H1 (cell line): ENCODE results near the gene CD58. TPM values are rescaled to one million over a fixed set of nuclear protein-coding genes. Genes with fewer than 3 reads are reported as not detected.

Source experiments
- CHD2 ChIP-seq: IDR thresholded peaks from 2 replicates; pipeline ENCODE4 v1.6.1; 2012; ENCODE audit warnings: low read length, improper control_type of control experiment
- EP300 ChIP-seq, 2 experiments: IDR thresholded peaks; 1 replicate in 1 of 2; 2 replicates in 1 of 2; pipeline ENCODE4 v1.6.1; 2011 to 2012; ENCODE audit warnings: low read depth in 2 of 2, low read length in 2 of 2, mild to moderate bottlenecking in 2 of 2, borderline replicate concordance in 1 of 2, inconsistent platforms in 1 of 2, moderate library complexity in 1 of 2
- JUN ChIP-seq: IDR thresholded peaks from 2 replicates; pipeline ENCODE4 v1.6.1; 2011; ENCODE audit warnings: low read depth, mild to moderate bottlenecking, improper control_type of control experiment, low read length
- RNF2 ChIP-seq: fragments of 200-900, 300-1000 bp; sonication (generic); IDR thresholded peaks from 2 replicates; pipeline ENCODE4 v1.7.1; 2016; ENCODE audit warnings: borderline replicate concordance, low read depth, mild to moderate bottlenecking, antibody characterized with exemption, low read length; ENCODE audit not compliant: poor library complexity, severe bottlenecking; ENCODE audit errors: missing control alignments
- SIRT6 ChIP-seq: IDR thresholded peaks from one replicate; pipeline ENCODE4 v1.7.1; 2012; ENCODE audit warnings: low read length, inconsistent platforms
- SUZ12 ChIP-seq: fragments of 200-600 bp; sonication (generic); IDR thresholded peaks from 2 replicates; pipeline ENCODE4 v1.6.1; 2012; ENCODE audit warnings: mild to moderate bottlenecking, inconsistent platforms, low read length, moderate library complexity, mixed read lengths
- TAF1 ChIP-seq: IDR thresholded peaks from 2 replicates; pipeline ENCODE4 v1.6.1; 2011; ENCODE audit warnings: mild to moderate bottlenecking, low read depth, low read length
- ZNF274 ChIP-seq: IDR thresholded peaks from 2 replicates; pipeline ENCODE4 v1.7.0; 2012; ENCODE audit warnings: low read length, borderline replicate concordance; ENCODE audit errors: extremely low read depth
- polyA plus RNA-seq, 7 experiments: library from polyadenylated mRNA; depleted of rRNA in 3 of 7; stranded (reverse) in 5 of 7; unstranded in 2 of 7; fragments of >200 nt in 5 of 7; fragments of 200-250 nt in 2 of 7; gene quantifications; 1 replicate in 5 of 7; 2 replicates in 1 of 7; 4 replicates in 1 of 7; pipeline versions ENCODE4 v1.2.1 to v1.2.3, GENCODE V29; 2011 to 2013; ENCODE audit warnings: missing spikeins in 2 of 7, mixed read lengths in 2 of 7
- total RNA-seq: library from RNA; stranded (reverse); fragmentation: NEBNext Ultra II Directional; extraction: Animal tissue kit (Norgen Biotek cat#: 25700); gene quantifications from 2 replicates; pipeline ENCODE4 v1.2.1, GENCODE V29; 2021

The CD58 gene
- total and polyA plus RNA-seq, 2 of the 8 experiments (the other 6 are each of a cell fraction or from before 2014, with no cell fraction given) = 5.3 to 5.5 TPM

- no peak for TF ChIP-seq TAF1
- TF ChIP-seq EP300 (IDR thresholded peaks at IDR 0.05; ENCODE audit: borderline replicate concordance in 1 of 2, low read depth in 2 of 2, low read length in 2 of 2) = no peak
- TF ChIP-seq CHD2 = no peak
- no peak for TF ChIP-seq SUZ12
- no peak for TF ChIP-seq JUN
- no peak for TF ChIP-seq ZNF274
- TF ChIP-seq SIRT6 = no peak
- TF ChIP-seq RNF2 = no peak
These were observed 103.8 kb downstream of the CD58 start (continued) for GRCh38 chr1:116466810-116467557.
